ENCODE data around the gene ZNF562. TPM values are rescaled to one million over a fixed set of nuclear protein-coding genes. Genes with fewer than 3 reads are reported as not detected.
"Not testable (repeated sequence)": the region's sequence is repeated elsewhere in the genome, so short reads cannot be mapped to it uniquely, and the experiment has no call there.

ZNF562 gene
- total and polyA plus RNA-seq, 5 donors from 2014 or later = 2.0 to 13.5 (median 3.5) TPM

GRCh38 chr19:9700229-9700981, 25.5 kb upstream of the ZNF562 start:
- H3K27me3 Mint-ChIP-seq = peaks cover 17% of the 10 kb centered on the region
- H3K4me3 Mint-ChIP-seq = peak overlapping the region in 3 of 4 donors; percentile 7 to 39 (median 21)
- H3K36me3 Mint-ChIP-seq = no peaks in the 10 kb centered on the region
- Histone ChIP-seq H3K9me3 (ENCODE audit: control insufficient read depth in 2 of 2, low read length in 2 of 2) (peaks cover 2 to 7% of the 10 kb centered on the region in 2 experiments), H3K27me3 (ENCODE audit: control insufficient read depth, insufficient read depth, low read length) (no peaks in the 10 kb centered on the region), H3K36me3 (ENCODE audit: control insufficient read depth, insufficient read depth, low read length) (no peaks in the 10 kb centered on the region), H3K27ac (ENCODE audit: insufficient read depth, low read length, poor library complexity, severe bottlenecking) (no peak overlapping the region), H3K4me3 (ENCODE audit: low read depth, low read length) (no peak overlapping the region), H3K4me1 (ENCODE audit: control insufficient read depth, insufficient read depth, low read length, poor library complexity, severe bottlenecking) (no peaks in the 10 kb centered on the region)
- H3K4me1 Mint-ChIP-seq = peaks cover 0 to 5% (median 0%) of the 10 kb centered on the region in 4 donors
- DNase-seq (no peak), ATAC-seq (ENCODE audit: low read depth in 2 of 2) (no peak)
- no peak overlapping the region for H3K27ac Mint-ChIP-seq
- H3K9me3 Mint-ChIP-seq = peaks cover 0 to 16% (median 2%) of the 10 kb centered on the region in 7 donors

- H3K27ac ChIP-seq (ENCODE audit: insufficient read depth, low read length, poor library complexity, severe bottlenecking); H3K27ac Mint-ChIP-seq; ATAC-seq (ENCODE audit: low read depth in 2 of 2); H3K27me3 Mint-ChIP-seq; H3K4me1 ChIP-seq (ENCODE audit: control insufficient read depth, insufficient read depth, low read length, poor library complexity, severe bottlenecking); H3K27me3 ChIP-seq (ENCODE audit: control insufficient read depth, insufficient read depth, low read length); H3K4me1 Mint-ChIP-seq; H3K4me3 ChIP-seq (ENCODE audit: low read depth, low read length); H3K36me3 Mint-ChIP-seq; DNase-seq; H3K4me3 Mint-ChIP-seq; H3K36me3 ChIP-seq (ENCODE audit: control insufficient read depth, insufficient read depth, low read length): not testable (repeated sequence)
- H3K9me3 ChIP-seq (ENCODE audit: control insufficient read depth in 2 of 2, low read length in 2 of 2) = peaks cover 10 to 11% of the 10 kb centered on the region in 2 experiments
- peaks cover 0 to 27% (median 8%) of the 10 kb centered on the region in 7 donors for H3K9me3 Mint-ChIP-seq
Observed at GRCh38 chr19:9690301-9690700, 15.4 kb upstream of the ZNF562 start.

- not testable (repeated sequence) for H3K4me3 Mint-ChIP-seq; H3K4me1 Mint-ChIP-seq; H3K4me3 ChIP-seq (ENCODE audit: low read depth, low read length); DNase-seq; H3K27me3 ChIP-seq (ENCODE audit: control insufficient read depth, insufficient read depth, low read length); H3K36me3 Mint-ChIP-seq; H3K9me3 Mint-ChIP-seq; H3K27ac ChIP-seq (ENCODE audit: insufficient read depth, low read length, poor library complexity, severe bottlenecking); H3K9me3 ChIP-seq (ENCODE audit: control insufficient read depth in 2 of 2, low read length in 2 of 2); ATAC-seq (ENCODE audit: low read depth in 2 of 2); H3K27me3 Mint-ChIP-seq; H3K36me3 ChIP-seq (ENCODE audit: control insufficient read depth, insufficient read depth, low read length); H3K27ac Mint-ChIP-seq; H3K4me1 ChIP-seq (ENCODE audit: control insufficient read depth, insufficient read depth, low read length, poor library complexity, severe bottlenecking)
Observed at GRCh38 chr19:9679996-9680395, 5.1 kb upstream of the ZNF562 start.

- H3K4me1 ChIP-seq (ENCODE audit: control insufficient read depth, insufficient read depth, low read length, poor library complexity, severe bottlenecking); DNase-seq; ATAC-seq (ENCODE audit: low read depth in 2 of 2); H3K27me3 ChIP-seq (ENCODE audit: control insufficient read depth, insufficient read depth, low read length); H3K27me3 Mint-ChIP-seq: not testable (repeated sequence)
- Mint-ChIP-seq H3K27ac (peak overlapping the region; percentile 98 to 99 (median 99)), H3K4me1 (peaks cover 5 to 22% (median 12%) of the 10 kb centered on the region in 4 donors), H3K4me3 (peak overlapping the region; percentile 96 to 98 (median 98)), H3K36me3 (peaks cover 25% of the 10 kb centered on the region), H3K9me3 (peaks cover 1 to 35% (median 13%) of the 10 kb centered on the region in 7 donors)
- peak overlapping the region; percentile 88 for H3K4me3 ChIP-seq (ENCODE audit: low read depth, low read length)
- peak overlapping the region; percentile 81 for H3K27ac ChIP-seq (ENCODE audit: insufficient read depth, low read length, poor library complexity, severe bottlenecking)
- peaks cover 14 to 42% of the 10 kb centered on the region in 2 experiments for H3K9me3 ChIP-seq (ENCODE audit: control insufficient read depth in 2 of 2, low read length in 2 of 2)
- peaks cover 10% of the 10 kb centered on the region for H3K36me3 ChIP-seq (ENCODE audit: control insufficient read depth, insufficient read depth, low read length)
Observed at GRCh38 chr19:9675358-9675901, 530 bp upstream of the ZNF562 start.

- DNase-seq (peak in 2 of 3 donors; percentile 11 to 27), ATAC-seq (ENCODE audit: low read depth in 2 of 2) (no peak)
- Mint-ChIP-seq H3K4me3 (peak overlapping the region; percentile 96 to 98 (median 98)), H3K36me3 (peaks cover 35% of the 10 kb centered on the region), H3K4me1 (peaks cover 8 to 31% (median 14%) of the 10 kb centered on the region in 4 donors), H3K27ac (peak overlapping the region; percentile 98 to 99 (median 99)), H3K27me3 (no peaks in the 10 kb centered on the region), H3K9me3 (peaks cover 4 to 45% (median 18%) of the 10 kb centered on the region in 7 donors)
- peak overlapping the region; percentile 88 for H3K4me3 ChIP-seq (ENCODE audit: low read depth, low read length)
- H3K27ac ChIP-seq (ENCODE audit: insufficient read depth, low read length, poor library complexity, severe bottlenecking) = peak overlapping the region; percentile 81
- peaks cover 20% of the 10 kb centered on the region for H3K36me3 ChIP-seq (ENCODE audit: control insufficient read depth, insufficient read depth, low read length)
- H3K4me1 ChIP-seq (ENCODE audit: control insufficient read depth, insufficient read depth, low read length, poor library complexity, severe bottlenecking) = peaks cover 3% of the 10 kb centered on the region
- H3K9me3 ChIP-seq (ENCODE audit: control insufficient read depth in 2 of 2, low read length in 2 of 2) = peaks cover 21 to 51% of the 10 kb centered on the region in 2 experiments
- H3K27me3 ChIP-seq (ENCODE audit: control insufficient read depth, insufficient read depth, low read length) = no peaks in the 10 kb centered on the region
Observed at GRCh38 chr19:9673912-9674662, 813 bp downstream of the ZNF562 start.

DNA sequence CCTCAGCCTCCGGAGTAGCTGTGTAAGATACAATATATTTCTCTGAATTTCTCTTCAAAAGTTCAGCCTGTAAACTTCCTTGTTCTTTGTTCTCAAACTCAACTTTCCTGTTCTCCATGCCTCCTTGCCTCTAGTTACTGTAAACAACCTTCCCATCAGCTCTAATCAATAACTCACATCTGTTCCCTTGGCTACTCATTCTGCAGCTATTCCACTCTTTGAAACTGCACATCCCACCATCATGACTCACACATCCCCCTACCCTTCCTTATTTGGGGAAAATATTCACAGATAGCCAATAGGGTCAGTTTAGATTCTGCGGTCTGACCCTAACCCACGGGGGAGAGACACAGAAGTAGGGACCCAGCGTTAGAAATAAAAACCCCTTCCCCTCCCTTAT, 2.0 kb downstream of the ZNF562 start:
- Mint-ChIP-seq H3K27ac (no peak overlapping the region), H3K4me3 (peak overlapping the region; percentile 28 to 98 (median 92)), H3K9me3 (peaks cover 4 to 57% (median 28%) of the 10 kb centered on the region in 7 donors), H3K27me3 (no peaks in the 10 kb centered on the region), H3K36me3 (peaks cover 45% of the 10 kb centered on the region), H3K4me1 (peaks cover 12 to 37% (median 14%) of the 10 kb centered on the region in 4 donors)
- peaks cover 30 to 63% of the 10 kb centered on the region in 2 experiments for H3K9me3 ChIP-seq (ENCODE audit: control insufficient read depth in 2 of 2, low read length in 2 of 2)
- no peak overlapping the region for H3K4me3 ChIP-seq (ENCODE audit: low read depth, low read length)
- DNase-seq (no peak), ATAC-seq (ENCODE audit: low read depth in 2 of 2) (no peak)
- H3K27ac ChIP-seq (ENCODE audit: insufficient read depth, low read length, poor library complexity, severe bottlenecking) = no peak overlapping the region
- peaks cover 3% of the 10 kb centered on the region for H3K4me1 ChIP-seq (ENCODE audit: control insufficient read depth, insufficient read depth, low read length, poor library complexity, severe bottlenecking)
- no peaks in the 10 kb centered on the region for H3K27me3 ChIP-seq (ENCODE audit: control insufficient read depth, insufficient read depth, low read length)
- peaks cover 24% of the 10 kb centered on the region for H3K36me3 ChIP-seq (ENCODE audit: control insufficient read depth, insufficient read depth, low read length)

- H3K9me3 ChIP-seq (ENCODE audit: control insufficient read depth in 2 of 2, low read length in 2 of 2) = peaks cover 38 to 75% of the 10 kb centered on the region in 2 experiments
- H3K4me3 Mint-ChIP-seq = peak overlapping the region in 2 of 4 donors; percentile 68 to 70
Observed at GRCh38 chr19:9671655-9672054, 3.2 kb downstream of the ZNF562 start.

More at GRCh38 chr19:9671655-9672054, 3.2 kb downstream of the ZNF562 start:
- Histone ChIP-seq H3K4me3 (ENCODE audit: low read depth, low read length) (no peak overlapping the region), H3K4me1 (ENCODE audit: control insufficient read depth, insufficient read depth, low read length, poor library complexity, severe bottlenecking) (peaks cover 3% of the 10 kb centered on the region), H3K36me3 (ENCODE audit: control insufficient read depth, insufficient read depth, low read length) (peaks cover 33% of the 10 kb centered on the region), H3K27ac (ENCODE audit: insufficient read depth, low read length, poor library complexity, severe bottlenecking) (no peak overlapping the region), H3K27me3 (ENCODE audit: control insufficient read depth, insufficient read depth, low read length) (no peaks in the 10 kb centered on the region)
- ATAC-seq (ENCODE audit: low read depth in 2 of 2) (no peak), DNase-seq (no peak)
- H3K27me3 Mint-ChIP-seq = no peaks in the 10 kb centered on the region
- H3K4me1 Mint-ChIP-seq = peaks cover 12 to 43% (median 15%) of the 10 kb centered on the region in 4 donors
- peaks cover 4 to 70% (median 36%) of the 10 kb centered on the region in 7 donors for H3K9me3 Mint-ChIP-seq
- H3K27ac Mint-ChIP-seq = no peak overlapping the region
- peaks cover 57% of the 10 kb centered on the region for H3K36me3 Mint-ChIP-seq
